ENCODE results near the gene CDH9. TPM values are rescaled to one million over a fixed set of nuclear protein-coding genes. Genes with fewer than 3 reads are reported as not detected.

The CDH9 gene
- total and polyA plus RNA-seq, 9 of the 15 experiments (the other 6 are each of a cell fraction or from before 2014, with no cell fraction given) = not detected

DNA sequence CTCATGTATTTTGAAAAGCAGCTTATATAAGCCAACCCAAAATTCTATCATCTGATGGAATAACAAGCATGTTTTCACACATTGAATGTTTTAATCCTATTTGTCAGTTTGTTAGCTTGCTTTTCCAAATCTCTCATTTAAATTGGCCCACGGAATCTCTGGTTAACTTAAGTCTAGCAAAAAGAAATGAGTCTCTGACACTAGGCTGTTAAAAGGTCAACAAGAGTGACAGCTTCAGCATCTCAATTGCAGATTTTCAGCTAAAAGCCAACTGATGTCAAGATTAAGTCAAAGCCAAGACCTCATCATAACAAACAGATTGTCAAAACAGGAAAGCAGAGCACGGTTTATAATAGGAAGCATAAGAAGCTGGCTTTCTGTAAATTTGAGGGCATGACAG lies 49.4 kb upstream of the CDH9 start:
- in situ Hi-C loops (cut with MboI) (no loop called here), intact Hi-C loops (cut with micrococcal nuclease) (no loop called here)
- Histone ChIP-seq H3K9me1 (ENCODE audit: control insufficient read depth, insufficient read depth, low read length) (no peaks in the 10 kb centered on the region), H3K36me3 (ENCODE audit: control insufficient read depth, insufficient read depth, low read length) (no peaks in the 10 kb centered on the region), H3K27ac (ENCODE audit: extremely low read depth, low read depth, low read length) (no peak overlapping the region), H3K79me2 (ENCODE audit: control insufficient read depth, insufficient read depth, low read length) (no peaks in the 10 kb centered on the region), H3K27me3 (ENCODE audit: control insufficient read depth in 2 of 2, insufficient read depth in 2 of 2, low read length in 2 of 2) (no peaks in the 10 kb centered on the region), H3K9ac (ENCODE audit: insufficient read depth in 1 of 2, low read depth in 2 of 2, low read length in 2 of 2) (no peak overlapping the region), H4K20me1 (replicated peaks; ENCODE audit: control insufficient read depth, insufficient read depth, low read length) (no peaks in the 10 kb centered on the region), H3K4me2 (ENCODE audit: insufficient read depth, low read length) (no peak overlapping the region), H3K4me3 (no peak overlapping the region), H3K4me1 (replicated peaks in 1 of 2; ENCODE audit: control insufficient read depth in 2 of 2, insufficient read depth in 2 of 2, low read length in 2 of 2) (no peaks in the 10 kb centered on the region), H2AFZ (ENCODE audit: low read depth, low read length) (no peak overlapping the region), H3K9me3 (replicated peaks; ENCODE audit: control insufficient read depth, insufficient read depth, low read depth, low read length) (no peaks in the 10 kb centered on the region)
- DNase-seq (ENCODE audit: extremely low read depth in 1 of 4, low spot score in 3 of 4) = no peak
- POLR2A ChIA-PET = no interaction called here
- 0% methylated on average over 2 of the region's 2 CpGs for WGBS (ENCODE audit: insufficient coverage, low coverage, missing lambda C conversion rate)
- BruUV-seq (replicated peaks) = no TSS peak
- ATAC-seq = no peak
- CTCF ChIA-PET (ENCODE audit: low intra/inter-chr PET ratio) = no interaction called here
- TF ChIP-seq SREBF2 (CRISPR knock-in tag; IDR thresholded peaks at IDR 0.05) = no peak
- TF ChIP-seq ATF7 (IDR thresholded peaks at IDR 0.05) = no peak
- TF ChIP-seq, protein P1, sequence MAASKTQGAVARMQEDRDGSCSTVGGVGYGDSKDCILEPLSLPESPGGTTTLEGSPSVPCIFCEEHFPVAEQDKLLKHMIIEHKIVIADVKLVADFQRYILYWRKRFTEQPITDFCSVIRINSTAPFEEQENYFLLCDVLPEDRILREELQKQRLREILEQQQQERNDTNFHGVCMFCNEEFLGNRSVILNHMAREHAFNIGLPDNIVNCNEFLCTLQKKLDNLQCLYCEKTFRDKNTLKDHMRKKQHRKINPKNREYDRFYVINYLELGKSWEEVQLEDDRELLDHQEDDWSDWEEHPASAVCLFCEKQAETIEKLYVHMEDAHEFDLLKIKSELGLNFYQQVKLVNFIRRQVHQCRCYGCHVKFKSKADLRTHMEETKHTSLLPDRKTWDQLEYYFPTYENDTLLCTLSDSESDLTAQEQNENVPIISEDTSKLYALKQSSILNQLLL (CRISPR knock-in tag; IDR thresholded peaks at IDR 0.05; ENCODE audit: borderline replicate concordance) = no peak
- no peak for TF ChIP-seq FOXA3 (CRISPR knock-in tag; conservative IDR thresholded peaks at IDR 0.05 in 1 of 2, IDR thresholded peaks at IDR 0.05 in 1 of 2)
- TF ChIP-seq, protein P2, sequence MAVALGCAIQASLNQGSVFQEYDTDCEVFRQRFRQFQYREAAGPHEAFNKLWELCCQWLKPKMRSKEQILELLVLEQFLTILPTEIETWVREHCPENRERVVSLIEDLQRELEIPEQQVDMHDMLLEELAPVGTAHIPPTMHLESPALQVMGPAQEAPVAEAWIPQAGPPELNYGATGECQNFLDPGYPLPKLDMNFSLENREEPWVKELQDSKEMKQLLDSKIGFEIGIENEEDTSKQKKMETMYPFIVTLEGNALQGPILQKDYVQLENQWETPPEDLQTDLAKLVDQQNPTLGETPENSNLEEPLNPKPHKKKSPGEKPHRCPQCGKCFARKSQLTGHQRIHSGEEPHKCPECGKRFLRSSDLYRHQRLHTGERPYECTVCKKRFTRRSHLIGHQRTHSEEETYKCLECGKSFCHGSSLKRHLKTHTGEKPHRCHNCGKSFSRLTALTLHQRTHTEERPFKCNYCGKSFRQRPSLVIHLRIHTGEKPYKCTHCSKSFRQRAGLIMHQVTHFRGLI (CRISPR knock-in tag; IDR thresholded peaks at IDR 0.05) = no peak
- no peak for TF ChIP-seq NR4A1 (CRISPR knock-in tag; IDR thresholded peaks at IDR 0.05)
- no peak for TF ChIP-seq NR4A1 (tag; IDR thresholded peaks at IDR 0.05)
- no peak for TF ChIP-seq PTTG1 (tag; IDR thresholded peaks at IDR 0.05; ENCODE audit: low read depth)
- TF ChIP-seq ELF2 (CRISPR knock-in tag; IDR thresholded peaks at IDR 0.05) = no peak
- TF ChIP-seq ZNF217 (CRISPR knock-in tag; IDR thresholded peaks at IDR 0.05) = no peak
- no peak for TF ChIP-seq ARNT (IDR thresholded peaks at IDR 0.05)
- TF ChIP-seq ZNF561 (CRISPR knock-in tag; conservative IDR thresholded peaks at IDR 0.05) = no peak
- no peak for TF ChIP-seq ESRRB (CRISPR knock-in tag; IDR thresholded peaks at IDR 0.05; ENCODE audit: borderline replicate concordance)
- TF ChIP-seq EZH2 (IDR thresholded peaks at IDR 0.05; ENCODE audit: borderline replicate concordance, low read depth, low read length) = no peak
- no peak for TF ChIP-seq CBX3 (IDR thresholded peaks at IDR 0.05; ENCODE audit: borderline replicate concordance in 1 of 2, low read length in 2 of 2)
- TF ChIP-seq SMARCB1 (IDR thresholded peaks at IDR 0.05; ENCODE audit: insufficient read length, low read depth) = no peak
- FAIRE-seq = no peak
